Measurements from ENCODE around the gene ZNF699. TPM values are rescaled to one million over a fixed set of nuclear protein-coding genes. Genes with fewer than 3 reads are reported as not detected.

ZNF699 gene
- total and polyA plus RNA-seq, 2 of the 13 experiments (the other 11 are each of a cell fraction or from before 2014, with no cell fraction given): 0.33 to 2.2 TPM

- TF ChIP-seq ZNF34 (CRISPR knock-in tag; IDR thresholded peaks at IDR 0.05; ENCODE audit: borderline replicate concordance) (no peak), PCBP2 (optimal IDR thresholded peaks at IDR 0.05; ENCODE audit: low read depth, low read length, poor library complexity, severe bottlenecking) (no peak), ZNF883 (CRISPR knock-in tag; IDR thresholded peaks at IDR 0.05; ENCODE audit: not compliant biosample characterization) (no peak), ZMYM3 (CRISPR knock-in tag; IDR thresholded peaks at IDR 0.05) (0 out of 2 replicates have a peak, but pooled peaks have one; percentile 35), LCORL (IDR thresholded peaks at IDR 0.05) (no peak), LCORL (CRISPR knock-in tag; IDR thresholded peaks at IDR 0.05) (peak; percentile 37; the same call in 1 of the 2 replicates), MNT (IDR thresholded peaks at IDR 0.05) (no peak), NPAS2 (CRISPR knock-in tag; IDR thresholded peaks at IDR 0.05; ENCODE audit: borderline replicate concordance) (no peak), TSC22D2 (CRISPR knock-in tag; IDR thresholded peaks at IDR 0.05; ENCODE audit: borderline replicate concordance) (no peak), ZNF816 (CRISPR knock-in tag; IDR thresholded peaks at IDR 0.05; ENCODE audit: borderline replicate concordance) (no peak), TFDP1 (CRISPR knock-in tag; IDR thresholded peaks at IDR 0.05; ENCODE audit: borderline replicate concordance) (peak; percentile 49; the same call in 1 of the 2 replicates), ZFP37 (CRISPR knock-in tag; IDR thresholded peaks at IDR 0.05; ENCODE audit: borderline replicate concordance) (no peak), TMF1 (CRISPR knock-in tag; IDR thresholded peaks at IDR 0.05; ENCODE audit: low read depth) (no peak), NFYC (CRISPR knock-in tag; IDR thresholded peaks at IDR 0.05) (no peak), ZFP82 (CRISPR knock-in tag; IDR thresholded peaks at IDR 0.05; ENCODE audit: borderline replicate concordance) (no peak), ZFP1 (CRISPR knock-in tag; IDR thresholded peaks at IDR 0.05) (no peak), PBX2 (CRISPR knock-in tag; IDR thresholded peaks at IDR 0.05) (no peak), CEBPG (CRISPR knock-in tag; IDR thresholded peaks at IDR 0.05) (no peak), RELA (CRISPR knock-in tag; IDR thresholded peaks at IDR 0.05) (no peak), ZNF576 (CRISPR knock-in tag; IDR thresholded peaks at IDR 0.05) (no peak), RFXANK (CRISPR knock-in tag; IDR thresholded peaks at IDR 0.05) (no peak), TP53 (CRISPR knock-in tag; conservative IDR thresholded peaks at IDR 0.05) (no peak), SUZ12 (IDR thresholded peaks at IDR 0.05; ENCODE audit: low read depth, low read length) (no peak)
- TF ChIP-seq, protein P1, sequence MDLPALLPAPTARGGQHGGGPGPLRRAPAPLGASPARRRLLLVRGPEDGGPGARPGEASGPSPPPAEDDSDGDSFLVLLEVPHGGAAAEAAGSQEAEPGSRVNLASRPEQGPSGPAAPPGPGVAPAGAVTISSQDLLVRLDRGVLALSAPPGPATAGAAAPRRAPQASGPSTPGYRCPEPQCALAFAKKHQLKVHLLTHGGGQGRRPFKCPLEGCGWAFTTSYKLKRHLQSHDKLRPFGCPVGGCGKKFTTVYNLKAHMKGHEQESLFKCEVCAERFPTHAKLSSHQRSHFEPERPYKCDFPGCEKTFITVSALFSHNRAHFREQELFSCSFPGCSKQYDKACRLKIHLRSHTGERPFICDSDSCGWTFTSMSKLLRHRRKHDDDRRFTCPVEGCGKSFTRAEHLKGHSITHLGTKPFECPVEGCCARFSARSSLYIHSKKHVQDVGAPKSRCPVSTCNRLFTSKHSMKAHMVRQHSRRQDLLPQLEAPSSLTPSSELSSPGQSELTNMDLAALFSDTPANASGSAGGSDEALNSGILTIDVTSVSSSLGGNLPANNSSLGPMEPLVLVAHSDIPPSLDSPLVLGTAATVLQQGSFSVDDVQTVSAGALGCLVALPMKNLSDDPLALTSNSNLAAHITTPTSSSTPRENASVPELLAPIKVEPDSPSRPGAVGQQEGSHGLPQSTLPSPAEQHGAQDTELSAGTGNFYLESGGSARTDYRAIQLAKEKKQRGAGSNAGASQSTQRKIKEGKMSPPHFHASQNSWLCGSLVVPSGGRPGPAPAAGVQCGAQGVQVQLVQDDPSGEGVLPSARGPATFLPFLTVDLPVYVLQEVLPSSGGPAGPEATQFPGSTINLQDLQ (CRISPR knock-in tag; IDR thresholded peaks at IDR 0.05): no peak
Measured at GRCh38 chr19:9309139-9309973, at the start of gene ZNF699 (continued).
